A549 treated with DMSO at 1 μM for 4 hours (cell line): ENCODE data around the gene ZBTB5. TPM values are rescaled to one million over a fixed set of nuclear protein-coding genes. Genes with fewer than 3 reads are reported as not detected.

ENCODE experiments used
- total RNA-seq: library from RNA; stranded (reverse); fragments of 200-300 nt; extraction: Qiagen RNA extraction; gene quantifications from 5 replicates; pipeline ENCODE4 v1.2.3, GENCODE V29; 2022; ENCODE audit warnings: low read depth

ZBTB5 gene
- total RNA-seq = 7.7 to 9.7 TPM (median 8.9 TPM) in 5 replicates

GRCh38 chr9:37465249-37466036 is at the start of gene ZBTB5:
ZBTB5 (minus strand) TSS chr9:37465450; CDS start chr9:37442551, 22,899 bp downstream.

GRCh38 chr9:37485389-37486255 is 20.4 kb upstream of the ZBTB5 start, which contains the start of gene POLR1E:
POLR1E (plus strand) TSS chr9:37485948; CDS start chr9:37486048, 100 bp downstream.

GRCh38 chr9:37422289-37423104 is 42.8 kb downstream of the ZBTB5 start, which contains the start of gene GRHPR:
GRHPR (plus strand) TSS chr9:37422696; CDS start chr9:37422751, 55 bp downstream.

Other genes starting within 250 kb of the ZBTB5 start
- gene GRHPR, start 42.8 kb downstream of the ZBTB5 start, total RNA-seq = 139 to 164 TPM (median 156 TPM) in 5 replicates
- gene POLR1E, start 20.5 kb upstream of the ZBTB5 start, total RNA-seq = 37.3 to 46.5 TPM (median 44.1 TPM) in 5 replicates
- gene FBXO10, start 110.9 kb upstream of the ZBTB5 start, total RNA-seq = 5.7 to 8.4 TPM (median 7.2 TPM) in 5 replicates
- gene TOMM5, start 127.1 kb upstream of the ZBTB5 start, total RNA-seq = 322 to 345 TPM (median 337 TPM) in 5 replicates
- 0.02 to 0.04 TPM (median 0.03 TPM) in 4 of 5 replicates, not detected in the other for gene FRMPD1, start 185.5 kb upstream of the ZBTB5 start, total RNA-seq